Activated CD4-positive, alpha-beta T cell treated with anti-CD3 and anti-CD28 coated beads, Interleukin-10, Interleukin-2, amounts not matched to agents 100 ng/mL and 50 ng/mL, durations not matched to agents 16 hours and 8 hours (primary cell): ENCODE results near the gene SORCS2.

Experiments
- DNase-seq: peaks from one replicate; pipeline ENCODE4 v3.0.0-alpha.2; 2020

The SORCS2 gene

DNA sequence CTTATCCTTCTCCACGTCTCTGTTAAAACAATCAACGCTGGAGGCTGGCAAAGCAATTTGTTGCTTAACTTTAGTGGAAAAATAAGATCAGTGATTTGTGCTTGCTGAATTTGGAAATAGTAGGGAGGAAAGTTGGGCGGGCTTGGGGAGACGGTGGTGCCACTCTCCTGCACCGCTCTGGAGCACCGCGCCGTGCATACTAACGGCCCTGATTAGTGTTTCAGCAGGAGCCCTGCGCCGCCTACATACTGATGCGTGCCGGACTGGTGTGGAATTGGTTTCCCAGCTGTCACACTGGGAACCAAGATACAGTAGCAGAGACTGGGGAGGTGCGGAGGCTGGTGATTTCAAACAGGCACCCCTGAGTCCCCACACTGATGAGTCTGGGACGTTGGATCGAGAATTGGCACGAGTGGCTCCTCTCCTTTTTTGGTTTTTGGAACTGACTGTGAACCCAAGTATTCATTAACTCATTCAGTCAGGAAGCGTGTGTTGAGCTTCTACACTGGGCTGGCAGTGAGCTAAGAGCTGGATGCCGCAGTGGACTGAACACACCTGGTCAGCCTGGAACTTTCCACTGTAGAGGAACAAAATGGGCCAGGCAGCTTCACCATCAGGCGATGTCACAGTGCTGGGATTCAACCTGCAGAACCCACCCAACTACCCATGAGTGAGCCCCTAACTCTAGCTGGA lies 271.4 kb downstream of the SORCS2 start:
- no peak for DNase-seq

DNA sequence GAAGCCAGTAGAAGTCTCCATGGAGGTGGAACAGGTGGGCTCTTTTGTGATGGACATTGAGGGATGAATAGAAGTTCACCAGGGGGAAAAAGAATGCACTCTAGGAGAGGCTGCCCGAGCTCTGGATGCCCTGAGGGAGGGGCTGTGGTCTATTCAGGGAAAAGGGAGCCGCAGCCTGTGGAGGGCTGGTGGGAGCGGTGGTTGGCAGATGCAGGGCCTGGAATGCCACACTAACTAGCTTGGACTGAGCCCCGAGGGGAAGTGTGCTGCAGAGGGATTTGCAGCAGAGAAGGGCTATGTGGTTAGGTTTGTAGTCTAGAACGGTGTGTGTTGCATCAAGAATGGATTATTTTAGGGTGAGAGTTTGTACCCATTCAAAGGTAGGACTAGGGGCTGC lies 271.9 kb downstream of the SORCS2 start:
- DNase-seq, result no peak

DNA sequence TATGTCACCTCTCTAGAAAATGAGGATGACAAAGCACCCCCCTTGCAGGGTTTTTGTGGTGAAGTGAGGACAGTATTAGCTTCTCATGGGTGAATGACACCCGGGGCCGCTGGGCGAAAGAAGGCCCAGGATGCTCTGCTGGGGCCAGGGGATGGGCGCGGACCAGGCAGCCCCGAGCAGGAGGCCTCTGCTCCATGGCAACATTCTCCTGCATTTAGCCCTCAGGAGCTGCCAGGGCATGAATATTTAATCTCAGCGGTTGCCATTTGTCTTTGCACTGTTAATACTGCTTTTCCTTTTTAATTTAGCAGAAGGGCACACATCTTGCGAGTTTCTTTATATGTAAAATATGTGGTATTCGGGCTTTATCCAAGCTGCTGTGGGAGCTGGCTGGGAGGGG lies 272.7 kb downstream of the SORCS2 start:
- no peak for DNase-seq

- DNase-seq, result no peak
These were observed 273.9 kb downstream of the SORCS2 start for GRCh38 chr4:7466215-7466614.

DNA sequence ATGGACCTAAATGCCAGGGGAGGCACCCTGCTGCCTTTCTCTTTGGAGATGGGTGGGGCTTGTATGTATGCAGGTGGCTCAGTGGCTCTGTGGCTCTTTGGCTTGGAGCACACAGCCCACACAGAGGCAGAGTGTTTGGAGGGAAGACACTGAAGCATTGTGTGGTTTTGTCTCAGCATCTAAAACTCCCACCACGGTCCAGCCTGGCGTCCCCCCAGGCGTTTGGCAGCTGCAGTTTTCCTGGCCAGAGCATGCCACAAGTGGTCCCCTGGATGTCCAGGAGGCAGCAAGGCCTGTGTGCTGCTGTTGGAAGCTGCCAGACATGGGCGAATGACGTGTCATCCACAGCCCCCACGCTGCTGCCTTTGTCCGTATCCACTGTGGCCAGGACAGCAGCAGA lies 274.6 kb downstream of the SORCS2 start:
- no peak for DNase-seq

DNA sequence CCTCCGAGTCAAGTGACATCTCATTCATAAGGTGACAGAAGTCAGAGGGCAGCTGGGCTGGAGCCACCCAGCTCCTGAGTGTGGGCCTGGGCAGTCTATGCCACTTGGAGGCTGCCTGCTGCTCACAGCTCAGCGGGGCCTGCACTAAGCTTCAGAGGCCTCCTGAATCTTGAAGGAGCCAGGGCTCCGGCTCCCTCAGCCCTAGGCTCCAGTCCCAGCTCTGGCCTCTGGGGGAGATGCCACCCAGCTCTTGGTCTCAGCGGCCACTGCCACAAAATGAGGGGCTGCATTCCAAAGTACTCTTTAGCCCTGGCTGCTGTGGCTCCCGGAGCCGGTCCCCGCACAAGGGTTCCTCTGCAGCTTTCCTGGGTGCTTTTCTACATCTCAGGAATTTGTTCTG lies 275.1 kb downstream of the SORCS2 start:
- DNase-seq, result no peak

- DNase-seq, result no peak
These were observed 276.7 kb downstream of the SORCS2 start for GRCh38 chr4:7469023-7469422.

- no peak for DNase-seq
These were observed 277.8 kb downstream of the SORCS2 start for GRCh38 chr4:7470111-7470510.

DNA sequence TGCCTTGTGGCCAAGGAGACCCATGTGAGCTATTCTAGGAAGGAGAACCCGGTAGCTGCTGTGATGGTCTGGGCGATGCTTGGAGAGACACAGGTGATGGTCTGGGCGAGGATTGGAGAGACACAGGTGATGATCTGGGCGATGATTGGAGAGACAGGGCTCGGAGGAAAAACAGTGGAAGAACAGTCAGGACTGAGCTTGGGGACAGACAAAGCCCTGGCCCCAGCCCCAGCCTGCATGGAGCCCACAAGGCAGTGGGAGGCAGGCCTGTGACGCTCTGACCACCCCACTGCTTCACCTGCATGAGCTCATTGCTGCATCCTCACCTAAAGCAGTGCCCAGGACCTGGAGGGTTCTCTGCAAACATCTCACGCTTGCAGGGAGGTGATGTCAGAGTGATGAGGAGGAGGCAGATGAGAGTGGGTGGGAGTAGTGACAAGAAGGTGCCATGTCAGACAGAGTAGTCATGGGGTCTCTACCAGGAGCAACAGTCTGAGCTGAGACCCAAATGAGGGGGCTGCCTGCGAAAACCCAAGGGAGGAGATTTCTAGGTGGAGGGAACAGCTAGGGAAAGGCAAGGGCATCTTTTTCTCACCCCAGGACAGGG lies 278.3 kb downstream of the SORCS2 start:
- no peak for DNase-seq

DNA sequence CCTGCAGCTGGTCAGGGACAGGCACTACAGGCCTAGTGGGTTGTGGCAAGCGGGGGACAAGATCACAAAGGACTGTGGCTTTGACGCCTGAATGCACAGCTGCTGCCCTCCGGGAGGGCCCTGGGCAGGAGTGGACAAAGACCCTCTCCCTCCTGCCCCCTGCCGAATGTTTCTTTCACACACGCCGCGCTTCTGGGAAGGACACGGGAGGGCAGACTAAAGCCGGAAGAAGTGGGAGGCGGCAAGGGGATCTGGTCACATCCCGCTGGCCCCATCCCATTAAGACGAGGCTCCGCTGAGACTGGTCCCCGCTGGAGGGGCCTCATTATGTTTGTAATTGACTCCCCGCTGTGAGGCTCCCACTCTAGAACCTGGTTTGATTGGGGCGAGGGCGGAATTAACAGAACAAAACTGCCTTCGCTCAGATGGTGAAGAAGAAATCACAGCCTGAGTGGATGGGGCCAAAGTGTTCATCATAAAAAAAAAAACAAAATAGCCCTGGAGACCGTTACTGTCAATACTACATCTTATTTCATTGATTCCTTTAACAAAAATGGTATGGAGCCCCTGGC lies 280.2 kb downstream of the SORCS2 start:
- DNase-seq, result no peak

- DNase-seq, result no peak
These were observed 280.7 kb downstream of the SORCS2 start for GRCh38 chr4:7473081-7473480.

- DNase-seq, result no peak
These were observed 282.0 kb downstream of the SORCS2 start for GRCh38 chr4:7474320-7474719.

DNA sequence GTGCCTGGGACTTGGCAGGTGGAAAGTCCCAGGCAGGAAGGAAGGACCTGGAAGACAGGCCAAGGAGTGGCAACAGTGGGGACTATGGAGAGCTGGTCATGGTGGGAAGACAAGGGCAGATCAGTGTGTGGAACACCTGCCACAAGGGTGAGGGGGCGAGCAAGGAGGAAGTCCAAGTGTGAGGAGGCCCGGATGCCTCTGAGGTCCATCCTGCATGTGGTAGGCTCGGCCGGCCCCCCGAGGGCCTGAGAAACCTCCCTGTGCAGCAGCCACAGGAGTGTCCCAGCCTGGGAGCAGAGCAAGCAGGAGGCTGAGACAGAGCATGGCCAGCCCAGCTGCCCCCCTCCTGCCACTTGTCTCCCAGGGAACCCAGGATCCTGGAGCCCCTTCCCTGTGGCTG lies 282.9 kb downstream of the SORCS2 start:
- DNase-seq, result no peak

- DNase-seq, result no peak
These were observed 284.5 kb downstream of the SORCS2 start for GRCh38 chr4:7476820-7477219.

- no peak for DNase-seq
These were observed 285.4 kb downstream of the SORCS2 start for GRCh38 chr4:7477695-7478094.

GRCh38 chr4:7478665-7479064 lies 286.3 kb downstream of the SORCS2 start:
- DNase-seq, result no peak

GRCh38 chr4:7480423-7480822 lies 288.1 kb downstream of the SORCS2 start:
- DNase-seq, result no peak

DNA sequence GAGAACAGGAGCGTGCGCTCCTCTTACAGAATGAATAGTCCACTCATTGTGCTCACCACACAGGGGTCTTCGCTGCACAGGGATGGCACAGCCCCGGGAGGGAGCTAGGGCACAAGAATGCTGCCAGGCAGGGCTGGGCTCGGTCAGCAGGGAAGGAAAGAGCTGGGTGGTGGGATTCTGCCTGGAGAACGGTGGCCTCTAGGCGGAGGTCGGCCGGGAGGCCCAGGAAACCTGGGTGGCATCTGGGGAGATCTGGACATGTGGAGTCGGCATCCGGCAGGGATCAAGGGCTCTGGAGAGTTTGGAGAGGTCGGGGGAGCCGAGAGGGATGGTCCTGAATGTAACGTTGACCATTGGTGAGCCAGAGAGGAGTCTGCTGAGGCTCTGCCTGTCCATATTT lies 288.9 kb downstream of the SORCS2 start:
- DNase-seq, result no peak

- no peak for DNase-seq
These were observed 292.8 kb downstream of the SORCS2 start for GRCh38 chr4:7485096-7485495.

DNA sequence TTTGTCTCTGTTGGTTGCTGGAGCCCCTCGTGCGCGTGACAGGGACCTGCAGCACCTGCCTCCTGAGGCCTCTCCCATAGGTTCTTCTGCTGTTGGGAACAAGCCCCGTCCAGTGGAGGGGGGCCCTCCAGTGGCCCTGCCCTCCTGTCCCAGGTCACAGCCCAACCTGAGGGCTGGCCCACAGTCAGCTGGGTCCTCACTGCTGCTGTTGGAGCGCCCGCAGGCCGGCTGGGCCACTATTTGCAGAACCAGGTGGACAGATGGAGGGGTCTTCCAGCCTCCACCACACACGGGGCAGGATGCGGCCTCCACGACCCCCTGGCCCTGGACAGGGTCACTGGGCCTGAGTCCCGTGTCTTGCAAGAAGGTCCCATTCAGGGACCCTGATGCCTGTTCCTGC lies 293.8 kb downstream of the SORCS2 start:
- no peak for DNase-seq

GRCh38 chr4:7487502-7487901 lies 295.2 kb downstream of the SORCS2 start:
- DNase-seq, result no peak

- no peak for DNase-seq
These were observed 295.8 kb downstream of the SORCS2 start for GRCh38 chr4:7487998-7488671.

DNA sequence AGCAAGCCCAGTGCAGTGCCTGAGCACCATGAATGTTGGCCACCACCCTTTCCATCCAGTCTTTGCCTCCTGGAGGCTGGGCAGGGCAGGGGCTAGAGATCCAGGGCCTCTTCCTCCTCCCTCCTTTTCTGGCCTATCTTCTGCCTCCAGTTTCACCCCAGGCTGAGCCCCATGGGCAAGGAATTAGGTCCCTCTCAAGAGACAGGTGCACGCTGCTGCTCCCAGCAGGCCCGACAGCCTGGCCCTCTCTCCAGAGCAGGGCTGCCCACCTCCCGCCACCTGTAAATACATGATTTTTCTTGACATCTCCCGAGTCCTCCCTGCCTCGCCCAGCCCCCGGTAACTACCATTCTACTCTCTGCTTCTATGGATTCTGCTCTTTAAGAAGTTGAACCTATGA lies 299.6 kb downstream of the SORCS2 start:
- DNase-seq, result no peak
